OCI-LY3 (cell line): ENCODE data around the gene PTPRM.

ENCODE experiments used
- CTCF ChIP-seq: fragments of 200-600, 300-600 bp; sonication (generic); IDR thresholded peaks from 2 replicates; pipeline ENCODE4 v1.5.1; 2014; ENCODE audit warnings: antibody characterized with exemption, low read length, low read depth
- EZH2phosphoT487 ChIP-seq: fragments of 200-600 bp; shearing (Covaris generic); IDR thresholded peaks from 2 replicates; pipeline ENCODE4 v1.6.1; 2018; ENCODE audit warnings: antibody characterized with exemption, mixed run types, low read depth

GRCh38 chr18:8298186-8298585 is 731.1 kb downstream of the PTPRM start:
- no peak for TF ChIP-seq CTCF
- TF ChIP-seq EZH2phosphoT487: no peak
